ENCODE results near the gene PDE6A. TPM values are rescaled to one million over a fixed set of nuclear protein-coding genes. Genes with fewer than 3 reads are reported as not detected.

Gene PDE6A
- total RNA-seq, 1 donor from 2014 or later = 0.07 TPM

GRCh38 chr5:149981206-149981605, 36.6 kb upstream of the PDE6A start:
- Mint-ChIP-seq H3K4me3 (ENCODE audit: low read depth) (no peak overlapping the region), H3K27ac (no peak overlapping the region), H3K9me3 (ENCODE audit: low read depth) (no peaks in the 10 kb centered on the region), H3K36me3 (ENCODE audit: insufficient read depth) (peaks cover 16% of the 10 kb centered on the region), H3K4me1 (ENCODE audit: low read depth) (peaks cover 22% of the 10 kb centered on the region), H3K27me3 (no peaks in the 10 kb centered on the region)
- no peak for TF ChIP-seq CTCF (IDR thresholded peaks at IDR 0.05; ENCODE audit: unreplicated experiment)
- no peak for DNase-seq (ENCODE audit: low spot score, unreplicated experiment)

- Mint-ChIP-seq H3K27me3 (no peaks in the 10 kb centered on the region), H3K27ac (no peak overlapping the region), H3K9me3 (ENCODE audit: low read depth) (no peaks in the 10 kb centered on the region), H3K4me3 (ENCODE audit: low read depth) (no peak overlapping the region), H3K36me3 (ENCODE audit: insufficient read depth) (peaks cover 16% of the 10 kb centered on the region), H3K4me1 (ENCODE audit: low read depth) (peaks cover 33% of the 10 kb centered on the region)
- no peak for TF ChIP-seq CTCF (IDR thresholded peaks at IDR 0.05; ENCODE audit: unreplicated experiment)
- DNase-seq (ENCODE audit: low spot score, unreplicated experiment) = no peak
These were observed 35.3 kb upstream of the PDE6A start for GRCh38 chr5:149979896-149980295.

GRCh38 chr5:149975409-149975808, 30.8 kb upstream of the PDE6A start:
- H3K27me3 Mint-ChIP-seq = no peaks in the 10 kb centered on the region

GRCh38 chr5:149969181-149969930, 24.8 kb upstream of the PDE6A start:
- no peaks in the 10 kb centered on the region for H3K9me3 Mint-ChIP-seq (ENCODE audit: low read depth)
- H3K4me3 Mint-ChIP-seq (ENCODE audit: low read depth) = no peak overlapping the region

More at GRCh38 chr5:149975409-149975808, 30.8 kb upstream of the PDE6A start:
- TF ChIP-seq CTCF (IDR thresholded peaks at IDR 0.05; ENCODE audit: unreplicated experiment) = no peak
- DNase-seq (ENCODE audit: low spot score, unreplicated experiment) = no peak
- H3K36me3 Mint-ChIP-seq (ENCODE audit: insufficient read depth) = peaks cover 12% of the 10 kb centered on the region
- H3K4me3 Mint-ChIP-seq (ENCODE audit: low read depth) = no peak overlapping the region
- H3K4me1 Mint-ChIP-seq (ENCODE audit: low read depth) = peaks cover 27% of the 10 kb centered on the region
- no peaks in the 10 kb centered on the region for H3K9me3 Mint-ChIP-seq (ENCODE audit: low read depth)
- H3K27ac Mint-ChIP-seq = peak overlapping the region; percentile 49

GRCh38 chr5:149966946-149967345, 22.4 kb upstream of the PDE6A start:
- Mint-ChIP-seq H3K36me3 (ENCODE audit: insufficient read depth) (peaks cover 2% of the 10 kb centered on the region), H3K27me3 (no peaks in the 10 kb centered on the region), H3K9me3 (ENCODE audit: low read depth) (no peaks in the 10 kb centered on the region), H3K27ac (no peak overlapping the region), H3K4me3 (ENCODE audit: low read depth) (no peak overlapping the region), H3K4me1 (ENCODE audit: low read depth) (no peaks in the 10 kb centered on the region)
- TF ChIP-seq CTCF (IDR thresholded peaks at IDR 0.05; ENCODE audit: unreplicated experiment) = no peak
- DNase-seq (ENCODE audit: low spot score, unreplicated experiment) = no peak

More at GRCh38 chr5:149969181-149969930, 24.8 kb upstream of the PDE6A start:
- no peak for TF ChIP-seq CTCF (IDR thresholded peaks at IDR 0.05; ENCODE audit: unreplicated experiment)
- Mint-ChIP-seq H3K36me3 (ENCODE audit: insufficient read depth) (peaks cover 2% of the 10 kb centered on the region), H3K27ac (no peak overlapping the region), H3K4me1 (ENCODE audit: low read depth) (no peaks in the 10 kb centered on the region), H3K27me3 (no peaks in the 10 kb centered on the region)
- DNase-seq (ENCODE audit: low spot score, unreplicated experiment) = no peak
